ENCODE measurements around the gene LGALS7B. TPM values are rescaled to one million over a fixed set of nuclear protein-coding genes. Genes with fewer than 3 reads are reported as not detected.
"Not testable (repeated sequence)": the region's sequence is repeated elsewhere in the genome, so short reads cannot be mapped to it uniquely, and the experiment has no call there.

LGALS7B gene
- total RNA-seq, 4 donors from 2014 or later: 2.1 to 58.4 (median 9.8) TPM; not detected in 1

DNA sequence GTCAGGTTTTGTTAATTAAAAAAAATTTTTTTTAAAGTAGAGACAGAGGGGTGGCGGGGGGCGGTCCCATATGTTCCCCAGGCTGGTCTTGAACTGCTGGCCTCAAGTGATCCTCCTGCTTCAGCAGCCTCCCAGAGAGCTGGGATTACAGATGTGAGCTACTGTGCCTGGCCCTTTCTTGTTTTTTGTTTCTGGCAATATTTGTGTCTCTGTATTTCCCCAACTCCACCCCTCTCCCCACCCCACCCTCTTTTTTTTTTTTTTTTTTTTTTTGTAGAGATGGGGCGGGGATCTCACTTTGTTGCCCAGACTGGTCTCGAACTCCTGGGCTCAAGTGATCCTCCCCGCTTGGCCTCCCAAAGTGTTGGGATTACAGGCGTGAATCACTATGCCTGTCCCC, 44.1 kb upstream of the LGALS7B start:
- TF ChIP-seq EP300 (IDR thresholded peaks at IDR 0.05) (no peak), POLR2A (IDR thresholded peaks at IDR 0.05) (no peak), POLR2AphosphoS5 (IDR thresholded peaks at IDR 0.05) (no peak)
- TF ChIP-seq, protein P1, sequence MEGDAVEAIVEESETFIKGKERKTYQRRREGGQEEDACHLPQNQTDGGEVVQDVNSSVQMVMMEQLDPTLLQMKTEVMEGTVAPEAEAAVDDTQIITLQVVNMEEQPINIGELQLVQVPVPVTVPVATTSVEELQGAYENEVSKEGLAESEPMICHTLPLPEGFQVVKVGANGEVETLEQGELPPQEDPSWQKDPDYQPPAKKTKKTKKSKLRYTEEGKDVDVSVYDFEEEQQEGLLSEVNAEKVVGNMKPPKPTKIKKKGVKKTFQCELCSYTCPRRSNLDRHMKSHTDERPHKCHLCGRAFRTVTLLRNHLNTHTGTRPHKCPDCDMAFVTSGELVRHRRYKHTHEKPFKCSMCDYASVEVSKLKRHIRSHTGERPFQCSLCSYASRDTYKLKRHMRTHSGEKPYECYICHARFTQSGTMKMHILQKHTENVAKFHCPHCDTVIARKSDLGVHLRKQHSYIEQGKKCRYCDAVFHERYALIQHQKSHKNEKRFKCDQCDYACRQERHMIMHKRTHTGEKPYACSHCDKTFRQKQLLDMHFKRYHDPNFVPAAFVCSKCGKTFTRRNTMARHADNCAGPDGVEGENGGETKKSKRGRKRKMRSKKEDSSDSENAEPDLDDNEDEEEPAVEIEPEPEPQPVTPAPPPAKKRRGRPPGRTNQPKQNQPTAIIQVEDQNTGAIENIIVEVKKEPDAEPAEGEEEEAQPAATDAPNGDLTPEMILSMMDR (IDR thresholded peaks at IDR 0.05): no peak
- no peaks in the 10 kb centered on the region for H3K9me3 ChIP-seq
- H3K4me1 ChIP-seq: no peaks in the 10 kb centered on the region
- H3K27ac ChIP-seq: no peak overlapping the region
- no peak overlapping the region for H3K4me3 ChIP-seq
- no peak for ATAC-seq
- no peaks in the 10 kb centered on the region for H3K36me3 ChIP-seq
- H3K27me3 ChIP-seq: no peaks in the 10 kb centered on the region
- WGBS, 2 donors (ENCODE audit: low coverage in 1 of 2): 79 to 81% methylated on average over 4 of the region's 6 CpGs

DNA sequence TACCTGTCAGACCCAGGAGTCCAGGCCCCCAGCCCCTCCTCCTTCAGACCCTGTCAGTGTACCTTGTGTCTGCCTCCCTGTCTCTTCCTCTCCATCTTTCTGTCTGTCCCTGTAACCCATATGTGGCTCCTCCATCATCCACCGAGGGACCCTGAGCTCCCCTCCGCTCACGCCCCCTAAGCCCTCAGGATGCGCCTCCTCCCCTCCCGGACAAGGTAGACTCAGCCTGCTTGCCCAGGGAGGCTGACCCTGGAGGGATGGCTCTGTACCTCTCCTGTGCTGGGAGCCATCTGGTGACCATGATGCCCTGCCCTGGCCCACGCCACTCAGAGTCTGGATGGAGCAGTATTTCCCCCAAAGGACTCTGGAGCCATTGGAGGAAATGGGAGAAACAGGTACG, 43.7 kb upstream of the LGALS7B start:
- Histone ChIP-seq H3K9me3 (no peaks in the 10 kb centered on the region), H3K4me1 (no peaks in the 10 kb centered on the region), H3K36me3 (no peaks in the 10 kb centered on the region), H3K27ac (no peak overlapping the region), H3K27me3 (no peaks in the 10 kb centered on the region), H3K4me3 (no peak overlapping the region)
- no peak for TF ChIP-seq POLR2A (IDR thresholded peaks at IDR 0.05)
- no peak for TF ChIP-seq EP300 (IDR thresholded peaks at IDR 0.05)
- no peak for TF ChIP-seq POLR2AphosphoS5 (IDR thresholded peaks at IDR 0.05)
- TF ChIP-seq, protein P1 (IDR thresholded peaks at IDR 0.05): no peak
- no peak for ATAC-seq
- 80% methylated on average over 2 of the region's 7 CpGs; no CpG with 5 or more reads in 1 of the 2 donors for WGBS, 2 donors (ENCODE audit: low coverage in 1 of 2)

DNA sequence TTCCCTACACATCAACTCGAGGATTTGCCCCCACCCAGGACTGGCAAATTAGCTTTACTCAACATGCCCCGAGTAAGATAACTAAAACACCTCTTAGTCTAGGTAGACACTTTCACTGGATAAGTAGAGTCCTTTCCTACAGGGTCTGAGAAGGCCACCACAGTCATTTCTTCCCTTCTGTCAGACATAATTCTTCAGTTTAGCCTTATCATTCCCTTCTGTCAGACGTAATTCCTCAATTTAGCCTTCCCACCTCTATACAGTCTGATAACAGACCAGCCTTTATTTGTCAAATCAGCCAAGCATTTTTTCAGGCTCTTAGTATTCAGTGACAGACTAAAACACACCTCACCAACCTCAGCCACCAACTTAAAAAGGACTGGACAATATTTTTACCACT, 35.2 kb upstream of the LGALS7B start:
- H3K4me3 ChIP-seq, ATAC-seq, H3K4me1 ChIP-seq, H3K36me3 ChIP-seq, H3K27ac ChIP-seq, H3K9me3 ChIP-seq, H3K27me3 ChIP-seq: not testable (repeated sequence)
- 67 to 74% methylated on average over 1 to 3 of the region's 3 CpGs for WGBS, 2 donors (ENCODE audit: low coverage in 1 of 2)

DNA sequence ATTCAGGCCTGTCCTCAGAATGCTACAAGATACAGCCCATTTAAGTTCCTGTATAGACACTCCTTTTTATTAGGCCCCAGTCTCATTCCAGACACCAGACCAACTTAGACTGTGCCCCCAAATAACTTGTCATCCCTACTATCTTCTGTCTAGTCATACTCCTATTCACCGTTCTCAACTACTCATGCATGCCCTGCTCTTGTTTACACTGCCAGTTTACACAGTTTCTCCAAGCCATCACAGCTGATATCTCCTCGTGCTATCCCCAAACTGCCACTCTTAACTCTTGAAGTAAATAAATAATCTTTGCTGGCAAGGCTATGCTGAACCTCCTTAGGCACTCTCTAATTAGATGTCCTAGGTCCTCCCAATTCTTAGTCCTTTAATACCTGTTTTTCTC, 34.8 kb upstream of the LGALS7B start:
- H3K36me3 ChIP-seq, H3K27me3 ChIP-seq, H3K9me3 ChIP-seq, H3K27ac ChIP-seq, H3K4me3 ChIP-seq, ATAC-seq, H3K4me1 ChIP-seq: not testable (repeated sequence)
- WGBS, 2 donors (ENCODE audit: low coverage in 1 of 2): no CpG with 5 or more reads among the region's 2 CpGs

DNA sequence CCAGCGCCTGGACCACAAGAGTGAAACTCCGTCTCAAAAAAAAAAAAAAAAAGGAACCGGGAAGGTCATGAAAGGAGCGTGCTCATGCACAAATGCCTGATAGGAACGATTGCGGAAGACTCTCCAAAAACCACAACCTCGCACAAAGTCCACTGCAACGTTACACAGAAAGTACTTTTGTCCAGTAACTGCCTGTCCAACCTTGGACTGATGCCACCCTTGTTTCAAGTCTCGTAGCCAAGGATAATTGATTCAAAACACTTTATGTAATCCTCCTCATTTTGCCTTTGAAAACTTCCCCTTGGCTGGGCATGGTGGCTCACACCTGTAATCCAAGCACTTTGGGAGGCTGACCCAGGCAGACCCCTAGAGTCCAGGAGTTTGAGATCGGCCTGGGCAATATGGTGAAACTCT, 29.4 kb upstream of the LGALS7B start:
- TF ChIP-seq POLR2AphosphoS5 (IDR thresholded peaks at IDR 0.05): no peak
- TF ChIP-seq, protein P1 (IDR thresholded peaks at IDR 0.05): no peak
- no peak for TF ChIP-seq EP300 (IDR thresholded peaks at IDR 0.05)
- no peak for TF ChIP-seq POLR2A (IDR thresholded peaks at IDR 0.05)
- ATAC-seq: no peak
- Histone ChIP-seq H3K9me3 (no peaks in the 10 kb centered on the region), H3K27me3 (peaks cover 3% of the 10 kb centered on the region), H3K4me3 (no peak overlapping the region), H3K36me3 (no peaks in the 10 kb centered on the region), H3K27ac (no peak overlapping the region), H3K4me1 (no peaks in the 10 kb centered on the region)
- 47 to 65% methylated on average over 7 of the region's 10 CpGs for WGBS, 2 donors (ENCODE audit: low coverage in 1 of 2)

DNA sequence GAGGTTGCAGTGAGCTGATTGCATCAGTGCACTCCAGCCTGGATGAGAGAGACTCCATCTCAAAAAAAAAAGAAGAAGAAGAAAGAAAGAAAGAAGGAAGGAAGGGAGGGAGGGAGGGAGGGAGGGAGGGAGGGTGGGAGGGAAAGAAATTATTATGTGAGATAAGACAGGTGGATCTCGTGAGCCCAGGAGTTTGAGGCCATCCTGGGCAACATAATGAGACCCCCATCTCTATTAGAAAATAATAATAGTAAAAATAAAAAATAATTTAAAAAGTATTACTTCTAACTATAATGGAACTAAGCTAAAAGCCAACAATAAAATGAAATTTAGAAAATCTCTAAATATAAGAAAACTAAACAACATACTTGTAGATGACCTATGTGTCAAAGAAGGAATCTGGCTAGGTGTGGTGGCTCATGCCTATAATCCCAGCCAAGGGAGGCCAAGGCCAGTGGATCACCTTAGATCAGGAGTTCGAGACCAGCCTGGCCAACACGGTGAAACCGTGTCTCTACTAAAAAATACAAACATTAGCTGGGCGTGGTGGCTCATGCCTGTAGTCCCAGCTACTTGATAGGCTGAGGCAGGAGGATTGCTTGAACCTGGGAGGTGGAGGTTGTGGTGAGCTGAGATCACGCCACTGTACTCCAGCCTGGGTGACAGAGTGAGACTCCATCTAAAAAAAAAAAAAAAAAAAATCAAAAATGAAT, 28.0 kb upstream of the LGALS7B start:
- not testable (repeated sequence) for H3K4me1 ChIP-seq, ATAC-seq, H3K27me3 ChIP-seq, H3K27ac ChIP-seq, H3K9me3 ChIP-seq, H3K36me3 ChIP-seq, H3K4me3 ChIP-seq
- WGBS, 2 donors (ENCODE audit: low coverage in 1 of 2): 53 to 86% methylated on average over 4 of the region's 6 CpGs

DNA sequence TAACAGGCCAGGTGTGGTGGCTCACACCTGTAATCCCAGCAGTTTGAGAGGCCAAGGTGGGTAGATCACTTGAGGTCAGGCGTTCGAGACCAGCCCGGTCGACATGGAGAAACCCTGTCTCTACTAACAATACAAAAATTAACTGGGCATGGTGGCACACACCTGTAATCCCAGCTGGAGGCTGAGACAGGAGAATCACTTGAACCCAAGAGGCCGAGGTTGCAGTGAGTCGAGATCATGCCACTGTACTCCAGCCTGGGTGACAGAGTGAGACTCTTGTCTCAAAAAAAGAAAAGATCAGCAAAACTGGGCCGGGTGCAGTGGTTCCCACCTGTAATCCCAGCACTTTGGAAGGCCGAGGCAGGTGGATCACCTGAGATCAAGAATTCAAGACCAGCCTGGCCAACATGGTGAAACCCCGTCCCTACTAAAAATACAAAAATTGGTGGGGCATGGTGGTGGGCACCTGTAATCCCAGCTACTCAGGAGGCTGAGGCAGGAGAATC, 27.1 kb upstream of the LGALS7B start:
- H3K27me3 ChIP-seq, H3K36me3 ChIP-seq, H3K4me1 ChIP-seq, H3K27ac ChIP-seq, ATAC-seq, H3K4me3 ChIP-seq, H3K9me3 ChIP-seq: not testable (repeated sequence)
- 93 to 95% methylated on average over 4 to 5 of the region's 9 CpGs for WGBS, 2 donors (ENCODE audit: low coverage in 1 of 2)
